ENCODE data around the gene AURKA.
"Not testable (repeated sequence)": the region's sequence is repeated elsewhere in the genome, so short reads cannot be mapped to it uniquely, and the experiment has no call there.

Gene AURKA

GRCh38 chr20:56422076-56422823, 30.2 kb upstream of the AURKA start:
- DNase-seq (ENCODE audit: insufficient read length, low spot score) = no peak
- no peak for FAIRE-seq

DNA sequence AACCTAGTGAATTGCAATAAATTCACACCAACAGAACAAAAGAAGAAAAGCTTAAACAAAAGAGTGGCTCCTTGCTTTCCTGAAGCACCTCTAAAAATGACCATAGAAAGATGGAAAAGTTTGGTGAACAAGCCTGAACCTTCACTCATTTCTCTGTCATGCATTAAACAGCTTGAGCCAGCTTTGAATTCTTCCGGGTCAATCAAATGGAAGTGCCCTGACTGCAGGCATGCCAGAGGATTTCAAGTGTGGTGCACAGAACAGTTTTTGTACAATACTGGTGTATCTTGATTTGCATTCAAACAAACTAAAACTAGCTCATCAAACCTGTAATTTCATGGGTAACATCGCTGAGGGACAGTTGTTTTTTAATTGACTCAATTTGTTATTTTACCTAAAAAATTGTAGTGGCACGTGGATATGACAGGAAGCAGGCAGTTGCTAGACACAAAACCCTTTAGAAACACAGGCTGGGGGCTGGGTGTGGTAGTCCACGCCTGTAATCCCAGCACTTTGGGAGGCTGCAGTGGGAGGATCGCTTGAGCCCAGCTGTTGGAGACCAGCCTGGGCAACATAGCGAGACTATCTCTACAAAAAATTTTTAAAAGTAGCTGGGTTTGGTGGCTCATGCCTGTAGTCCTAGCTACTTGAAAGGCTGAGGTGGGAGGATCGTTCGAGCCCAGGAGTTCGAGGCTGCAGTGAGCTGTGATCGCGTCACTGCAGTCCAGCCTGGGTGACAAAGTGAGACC, 29.1 kb upstream of the AURKA start:
- FAIRE-seq = no peak

GRCh38 chr20:56420028-56420427, 28.0 kb upstream of the AURKA start:
- FAIRE-seq = no peak

More for the DNA sequence above, 29.1 kb upstream of the AURKA start:
- no peak for DNase-seq (ENCODE audit: insufficient read length, low spot score)

DNA sequence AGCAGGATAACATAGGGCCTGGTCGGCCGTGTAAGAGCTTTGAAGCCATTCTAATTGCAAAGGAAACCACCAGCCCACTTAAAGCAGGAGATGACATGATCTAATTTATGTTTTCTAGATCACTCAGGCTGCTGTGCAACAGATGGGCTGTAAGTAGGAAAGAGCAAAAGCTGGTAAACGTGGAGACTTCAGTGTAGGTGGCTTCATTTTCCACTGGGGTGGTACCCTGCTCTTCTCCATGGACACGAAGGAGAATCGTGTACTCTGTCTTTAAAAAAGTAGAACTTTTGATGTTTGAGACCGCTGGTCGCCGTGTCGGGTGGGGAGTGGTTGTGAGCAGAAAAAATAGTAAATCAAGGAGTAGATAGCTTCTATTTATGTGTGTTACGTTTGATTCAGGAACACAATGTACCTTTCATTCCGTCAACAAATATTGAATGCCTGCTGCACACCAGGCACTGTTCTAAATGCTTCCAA, 26.4 kb upstream of the AURKA start:
- FAIRE-seq = no peak
- DNase-seq (ENCODE audit: insufficient read length, low spot score) = no peak

More at GRCh38 chr20:56420028-56420427, 28.0 kb upstream of the AURKA start:
- no peak for DNase-seq (ENCODE audit: insufficient read length, low spot score)

DNA sequence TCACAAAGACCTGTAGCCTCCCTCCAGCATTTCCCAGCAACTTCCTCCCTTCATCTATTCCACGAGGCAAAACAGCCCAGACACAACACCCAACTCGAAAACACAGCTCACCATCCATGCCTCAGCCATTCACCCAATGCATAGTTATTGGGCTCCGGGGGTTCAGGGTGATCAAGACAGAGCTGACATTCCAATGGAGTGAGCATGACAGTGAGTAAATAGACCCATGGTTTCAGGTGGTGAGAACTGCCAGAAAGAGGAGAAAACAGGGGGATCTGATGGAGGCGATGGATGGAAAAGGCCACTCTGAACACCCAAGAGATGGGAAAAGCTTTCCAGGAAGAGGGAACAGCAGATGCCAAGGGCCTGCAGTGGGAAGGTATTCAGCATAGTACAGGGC, 25.9 kb upstream of the AURKA start:
- no peak for FAIRE-seq
- DNase-seq (ENCODE audit: insufficient read length, low spot score) = no peak

GRCh38 chr20:56417402-56417801, 25.4 kb upstream of the AURKA start:
- no peak for FAIRE-seq

DNA sequence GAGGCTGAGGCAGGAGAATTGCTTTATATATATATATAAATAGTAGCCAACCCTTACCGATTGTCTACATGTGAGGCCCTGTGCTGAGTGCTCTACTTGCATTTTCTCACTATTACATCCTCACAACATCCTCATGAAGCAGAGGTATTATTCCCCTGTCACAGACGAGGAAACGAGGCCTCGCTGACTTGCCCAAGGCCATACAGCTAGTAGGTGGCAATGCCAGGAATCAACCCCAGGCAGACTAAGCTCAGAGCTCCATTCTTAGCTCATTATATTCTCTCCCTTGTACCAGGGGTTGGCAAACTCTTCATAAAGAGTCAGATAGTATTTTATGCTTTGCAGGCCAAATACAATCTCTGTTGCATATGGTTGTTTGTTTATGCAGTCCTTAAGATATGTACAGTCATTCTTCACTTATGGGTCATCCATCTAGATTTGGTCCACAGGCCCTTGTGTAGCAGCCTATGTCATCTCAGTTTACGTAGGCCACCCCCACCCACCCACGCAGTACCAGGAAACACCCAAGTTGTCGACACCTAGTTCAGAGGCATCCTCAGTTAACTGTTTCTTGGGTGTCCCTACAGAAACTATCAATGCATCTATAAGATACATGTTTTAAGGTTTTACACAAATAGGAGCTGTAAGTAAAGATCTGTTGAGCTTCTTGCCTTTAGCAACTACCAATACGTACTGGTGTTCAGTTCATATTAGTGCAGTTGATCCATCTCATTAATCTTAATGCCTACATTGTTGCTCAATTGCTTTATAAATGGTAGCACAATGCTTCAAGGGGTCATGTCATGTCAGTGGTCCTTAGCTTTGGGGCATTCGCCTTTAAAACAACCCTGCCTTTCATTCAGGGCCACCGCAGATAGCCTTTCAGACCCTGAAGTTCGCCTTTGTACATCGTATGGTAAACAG, 23.1 kb upstream of the AURKA start:
- no peak for FAIRE-seq
- no peak for DNase-seq (ENCODE audit: insufficient read length, low spot score)

More at GRCh38 chr20:56417402-56417801, 25.4 kb upstream of the AURKA start:
- no peak for DNase-seq (ENCODE audit: insufficient read length, low spot score)

DNA sequence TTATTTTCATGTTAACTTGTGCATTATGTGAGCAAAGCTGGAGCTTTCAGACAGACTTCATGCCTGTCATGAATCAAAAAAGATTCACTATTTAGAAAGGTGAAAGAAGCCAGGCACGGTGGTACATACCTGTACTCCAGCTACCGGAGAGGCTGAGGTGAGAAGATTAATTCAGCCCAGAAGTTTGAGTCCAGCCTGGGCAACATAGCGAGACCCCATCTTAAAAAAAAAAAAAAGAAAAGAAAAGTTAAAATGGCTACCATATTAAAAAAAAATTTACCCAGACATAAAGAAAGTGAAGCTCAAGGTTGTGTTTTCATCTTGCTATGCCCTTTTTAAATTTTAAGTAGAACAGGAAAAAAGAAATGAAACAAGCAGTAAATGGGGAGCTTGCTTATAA, 20.9 kb upstream of the AURKA start:
- DNase-seq (ENCODE audit: insufficient read length, low spot score) (no peak), FAIRE-seq (no peak)

DNA sequence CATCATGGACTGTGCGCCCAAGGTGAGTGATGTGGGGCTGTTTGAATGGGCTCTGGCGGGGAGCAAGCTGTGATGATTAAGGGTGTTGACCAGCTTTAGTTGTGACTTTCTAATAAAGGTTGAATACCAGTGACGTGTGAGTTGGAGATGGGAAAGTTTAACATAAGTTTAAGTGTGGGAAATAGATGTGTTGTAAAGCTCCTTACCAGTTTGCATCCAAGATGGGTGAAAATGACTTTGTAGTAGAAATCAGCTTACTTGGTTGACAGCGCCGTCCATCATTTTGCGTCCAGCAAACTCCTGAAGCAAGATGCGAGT, 20.4 kb upstream of the AURKA start:
- DNase-seq (ENCODE audit: insufficient read length, low spot score) (no peak), FAIRE-seq (no peak)

GRCh38 chr20:56411759-56412472, 19.9 kb upstream of the AURKA start, which contains the start of gene CASS4:
CASS4 (plus strand) TSS chr20:56412260; CDS start chr20:56412459, 199 bp downstream.
- DNase-seq (ENCODE audit: insufficient read length, low spot score) = no peak
- no peak for FAIRE-seq

GRCh38 chr20:56411287-56411686, 19.3 kb upstream of the AURKA start:
- DNase-seq (ENCODE audit: insufficient read length, low spot score); FAIRE-seq: not testable (repeated sequence)

- FAIRE-seq = no peak
Observed at GRCh38 chr20:56409956-56410355, 17.9 kb upstream of the AURKA start.

DNA sequence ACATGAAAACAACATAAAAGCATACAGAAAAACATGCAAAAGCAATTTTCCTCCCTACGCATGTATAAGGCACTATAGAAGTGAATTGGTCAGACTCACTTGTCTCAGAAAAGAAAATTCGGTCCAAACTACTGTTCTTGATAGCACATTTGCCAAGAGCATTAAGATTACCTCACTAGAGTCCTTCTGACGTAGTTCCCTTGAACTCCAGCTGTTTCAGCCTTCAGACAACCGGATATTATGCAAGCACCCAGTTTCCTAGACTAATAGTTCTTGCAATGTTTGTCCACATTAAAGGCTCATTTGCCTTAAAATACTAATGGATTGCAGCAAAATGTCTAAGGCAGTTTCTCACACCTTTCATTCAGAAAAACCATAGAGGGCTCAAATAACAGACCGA, 17.5 kb upstream of the AURKA start:
- FAIRE-seq = no peak
- no peak for DNase-seq (ENCODE audit: insufficient read length, low spot score)

More at GRCh38 chr20:56409956-56410355, 17.9 kb upstream of the AURKA start:
- no peak for DNase-seq (ENCODE audit: insufficient read length, low spot score)

- FAIRE-seq = no peak
Observed at GRCh38 chr20:56406910-56407309, 14.9 kb upstream of the AURKA start.

GRCh38 chr20:56405356-56405755, 13.3 kb upstream of the AURKA start:
- not testable (repeated sequence) for FAIRE-seq; DNase-seq (ENCODE audit: insufficient read length, low spot score)

More at GRCh38 chr20:56406910-56407309, 14.9 kb upstream of the AURKA start:
- DNase-seq (ENCODE audit: insufficient read length, low spot score) = no peak

GRCh38 chr20:56403465-56403864, 11.4 kb upstream of the AURKA start:
- no peak for FAIRE-seq

DNA sequence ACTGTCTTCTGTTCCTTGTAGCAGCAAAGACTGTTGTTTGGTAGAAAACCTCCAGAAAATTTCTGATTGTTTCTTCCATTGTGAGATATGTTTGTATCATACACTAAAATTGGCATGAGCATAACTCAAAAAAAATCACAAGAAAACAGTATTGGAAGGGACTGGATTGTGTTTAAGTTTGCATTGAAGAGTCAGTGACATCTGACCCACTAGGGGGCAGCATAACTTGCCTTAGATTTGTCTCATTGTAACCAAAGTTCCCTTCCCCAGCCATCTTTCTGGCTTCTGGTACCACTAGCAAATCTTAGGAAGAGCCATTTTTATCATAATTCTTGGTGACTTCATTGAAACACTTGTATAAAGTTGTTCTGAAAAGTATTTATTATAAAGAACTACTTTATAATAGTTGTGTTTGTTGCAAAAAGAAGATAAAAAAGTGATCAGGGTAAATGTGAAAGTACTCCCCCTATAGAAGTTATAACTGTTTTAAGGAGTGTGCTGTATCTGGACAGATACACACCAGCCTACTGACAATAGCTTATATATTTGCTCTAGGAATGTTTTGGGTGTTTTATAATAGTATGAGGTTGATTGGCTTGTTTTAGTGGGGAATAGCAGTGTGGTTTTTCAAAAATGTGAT, 8.1 kb upstream of the AURKA start:
- DNase-seq (ENCODE audit: insufficient read length, low spot score) (no peak), FAIRE-seq (peak; percentile 74)

More at GRCh38 chr20:56403465-56403864, 11.4 kb upstream of the AURKA start:
- DNase-seq (ENCODE audit: insufficient read length, low spot score) = no peak

GRCh38 chr20:56395166-56395565, 3.2 kb upstream of the AURKA start:
- DNase-seq (ENCODE audit: insufficient read length, low spot score) (no peak), FAIRE-seq (no peak)

GRCh38 chr20:56393653-56394052, 1.6 kb upstream of the AURKA start:
- no peak for DNase-seq (ENCODE audit: insufficient read length, low spot score)
- no peak for FAIRE-seq

Data from GM19239 (cell line).